HepG2 (cell line): ENCODE measurements around the gene MACROD2. TPM values are rescaled to one million over a fixed set of nuclear protein-coding genes. Genes with fewer than 3 reads are reported as not detected.

Experiments used
- ESRRA ChIP-seq: sonication (generic); formaldehyde crosslinking; IDR thresholded peaks from 2 replicates; pipeline ENCODE4 v1.5.1; 2020; ENCODE audit warnings: mild to moderate bottlenecking, low read depth, missing genetic modification reagents
- ETS1 ChIP-seq: sonication (generic); formaldehyde crosslinking; IDR thresholded peaks from 2 replicates; pipeline ENCODE4 v1.4.0; 2020; ENCODE audit warnings: missing genetic modification reagents
- FIP1L1 ChIP-seq: fragments of 200-400 bp; formaldehyde crosslinking; IDR thresholded peaks from 2 replicates; pipeline ENCODE4 v1.6.1; 2018; ENCODE audit warnings: low read depth, mild to moderate bottlenecking, low read length, moderate library complexity, borderline replicate concordance; ENCODE audit not compliant: insufficient read depth
- FOXK2 ChIP-seq: fragments of 450-650 bp; IDR thresholded peaks from 2 replicates; pipeline ENCODE4 v1.6.1; 2016
- HDAC2 ChIP-seq: sonication (generic); formaldehyde crosslinking; IDR thresholded peaks from 2 replicates; pipeline ENCODE4 v1.4.0; 2020; ENCODE audit warnings: missing genetic modification reagents
- HDAC6 ChIP-seq: fragments of 200-600 bp; sonication (generic); IDR thresholded peaks from 2 replicates; pipeline ENCODE4 v1.7.0; 2017; ENCODE audit warnings: mild to moderate bottlenecking, antibody characterized with exemption, low read length, low read depth
- ISL2 ChIP-seq: sonication (generic); formaldehyde crosslinking; IDR thresholded peaks from 2 replicates; pipeline ENCODE4 v1.5.0; 2020; ENCODE audit warnings: missing genetic modification reagents
- KLF9 ChIP-seq: IDR thresholded peaks from 2 replicates; pipeline ENCODE4 v1.6.1; 2016; ENCODE audit warnings: low read depth
- MED1 ChIP-seq: sonication (generic); formaldehyde crosslinking; IDR thresholded peaks from 2 replicates; pipeline ENCODE4 v1.4.0; 2020; ENCODE audit warnings: missing genetic modification reagents
- NR2F2 ChIP-seq: IDR thresholded peaks from 2 replicates; pipeline ENCODE4 v1.6.1; 2012; ENCODE audit warnings: low read depth, inconsistent platforms, borderline replicate concordance
- POLR2A ChIP-seq, 2 experiments: IDR thresholded peaks; 2 replicates each; pipeline ENCODE4 v1.6.1; 2011; ENCODE audit warnings: low read depth in 2 of 2, low read length in 2 of 2, mild to moderate bottlenecking in 1 of 2, moderate library complexity in 1 of 2; ENCODE audit not compliant: insufficient read depth in 1 of 2
- RFX1 ChIP-seq: fragments of 450-650 bp; IDR thresholded peaks from 2 replicates; pipeline ENCODE4 v1.6.1; 2017
- SAFB2 ChIP-seq: sonication (generic); formaldehyde crosslinking; IDR thresholded peaks from 2 replicates; pipeline ENCODE4 v1.5.1; 2020; ENCODE audit warnings: missing genetic modification reagents, low read depth, mild to moderate bottlenecking, borderline replicate concordance
- TAF15 ChIP-seq: fragments of 200-400 bp; formaldehyde crosslinking; IDR thresholded peaks from one replicate; pipeline ENCODE4 v1.6.1; 2018; ENCODE audit warnings: mild to moderate bottlenecking, low read depth, low read length; ENCODE audit not compliant: poor library complexity, severe bottlenecking
- TMF1 ChIP-seq: sonication (generic); formaldehyde crosslinking; IDR thresholded peaks from 2 replicates; pipeline ENCODE4 v1.8.1; 2022; ENCODE audit warnings: low read depth, missing genetic modification reagents
- TOE1 ChIP-seq: sonication (generic); formaldehyde crosslinking; IDR thresholded peaks from 2 replicates; pipeline ENCODE4 v1.4.0; 2020; ENCODE audit warnings: mild to moderate bottlenecking, missing genetic modification reagents
- ZBTB20 ChIP-seq: sonication (generic); formaldehyde crosslinking; IDR thresholded peaks from 2 replicates; pipeline ENCODE4 v1.8.1; 2023; ENCODE audit warnings: missing genetic modification reagents, low read depth, mild to moderate bottlenecking, borderline replicate concordance
- ZBTB3 ChIP-seq: sonication (generic); formaldehyde crosslinking; IDR thresholded peaks from 2 replicates; pipeline ENCODE4 v1.4.0; 2020; ENCODE audit warnings: low read depth, mild to moderate bottlenecking, moderate library complexity, missing genetic modification reagents, borderline replicate concordance
- ZMYM2 ChIP-seq: sonication (generic); formaldehyde crosslinking; IDR thresholded peaks from 2 replicates; pipeline ENCODE4 v1.8.0; 2022; ENCODE audit warnings: mild to moderate bottlenecking, missing genetic modification reagents
- ZNF335 ChIP-seq: sonication (generic); formaldehyde crosslinking; IDR thresholded peaks from 2 replicates; pipeline ENCODE4 v1.4.0; 2020; ENCODE audit warnings: missing genetic modification reagents
- ZNF350 ChIP-seq: sonication (generic); formaldehyde crosslinking; IDR thresholded peaks from 2 replicates; pipeline ENCODE4 v1.4.0; 2020; ENCODE audit warnings: mild to moderate bottlenecking, low read depth, missing genetic modification reagents, borderline replicate concordance
- ZNF441 ChIP-seq: sonication (generic); formaldehyde crosslinking; IDR thresholded peaks from 2 replicates; pipeline ENCODE4 v1.7.0; 2021; ENCODE audit warnings: missing genetic modification reagents, borderline replicate concordance
- ZNF460 ChIP-seq: sonication (generic); formaldehyde crosslinking; IDR thresholded peaks from 2 replicates; pipeline ENCODE4 v1.5.1; 2020; ENCODE audit warnings: missing genetic modification reagents, mild to moderate bottlenecking, borderline replicate concordance
- ZNF512 ChIP-seq: sonication (generic); formaldehyde crosslinking; IDR thresholded peaks from 2 replicates; pipeline ENCODE4 v1.4.0; 2020; ENCODE audit warnings: mild to moderate bottlenecking, missing genetic modification reagents
- ZNF616 ChIP-seq: sonication (generic); formaldehyde crosslinking; IDR thresholded peaks from 2 replicates; pipeline ENCODE4 v1.5.0; 2020; ENCODE audit warnings: low read depth, mild to moderate bottlenecking, missing genetic modification reagents
- ZNF772 ChIP-seq: sonication (generic); formaldehyde crosslinking; IDR thresholded peaks from 2 replicates; pipeline ENCODE4 v1.5.0; 2020; ENCODE audit warnings: mild to moderate bottlenecking, missing genetic modification reagents
- ZNF775 ChIP-seq: sonication (generic); formaldehyde crosslinking; IDR thresholded peaks from 2 replicates; pipeline ENCODE4 v1.4.0; 2020; ENCODE audit warnings: missing genetic modification reagents, mild to moderate bottlenecking, moderate library complexity, borderline replicate concordance
- ZNF780A ChIP-seq: sonication (generic); formaldehyde crosslinking; IDR thresholded peaks from 2 replicates; pipeline ENCODE4 v1.8.0; 2022; ENCODE audit warnings: mild to moderate bottlenecking, missing genetic modification reagents, moderate library complexity
- polyA plus RNA-seq, 8 experiments: library from polyadenylated mRNA; depleted of rRNA in 3 of 8; stranded (reverse) in 7 of 8; unstranded in 1 of 8; fragments of >200 nt; fragmentation: Illumina TruSeq in 4 of 8; extraction: Trizol in 4 of 8; gene quantifications; 2 replicates each; pipeline versions ENCODE4 v1.2.1 to v1.2.3, GENCODE V29; 2011 to 2016; ENCODE audit warnings: low read depth in 4 of 8, missing spikeins in 1 of 8, mixed read lengths in 1 of 8; ENCODE audit not compliant: insufficient read depth in 1 of 8
- total RNA-seq, 5 experiments: library from RNA; depleted of rRNA; stranded (reverse); fragments of >200 nt; fragmentation: Illumina TruSeq; extraction: Trizol; gene quantifications; 2 replicates each; pipeline ENCODE4 v1.2.3, GENCODE V29; 2016; ENCODE audit warnings: low read depth in 1 of 5
- TF ChIP-seq, protein P1 (sequence below): sonication (generic); formaldehyde crosslinking; IDR thresholded peaks from 2 replicates; pipeline ENCODE4 v1.4.0; 2020; ENCODE audit warnings: mild to moderate bottlenecking, low read depth, missing genetic modification reagents

Gene MACROD2
- total and polyA plus RNA-seq, 2 of the 13 experiments (the other 11 are each of a cell fraction or from before 2014, with no cell fraction given): 0.13 to 0.51 TPM

DNA sequence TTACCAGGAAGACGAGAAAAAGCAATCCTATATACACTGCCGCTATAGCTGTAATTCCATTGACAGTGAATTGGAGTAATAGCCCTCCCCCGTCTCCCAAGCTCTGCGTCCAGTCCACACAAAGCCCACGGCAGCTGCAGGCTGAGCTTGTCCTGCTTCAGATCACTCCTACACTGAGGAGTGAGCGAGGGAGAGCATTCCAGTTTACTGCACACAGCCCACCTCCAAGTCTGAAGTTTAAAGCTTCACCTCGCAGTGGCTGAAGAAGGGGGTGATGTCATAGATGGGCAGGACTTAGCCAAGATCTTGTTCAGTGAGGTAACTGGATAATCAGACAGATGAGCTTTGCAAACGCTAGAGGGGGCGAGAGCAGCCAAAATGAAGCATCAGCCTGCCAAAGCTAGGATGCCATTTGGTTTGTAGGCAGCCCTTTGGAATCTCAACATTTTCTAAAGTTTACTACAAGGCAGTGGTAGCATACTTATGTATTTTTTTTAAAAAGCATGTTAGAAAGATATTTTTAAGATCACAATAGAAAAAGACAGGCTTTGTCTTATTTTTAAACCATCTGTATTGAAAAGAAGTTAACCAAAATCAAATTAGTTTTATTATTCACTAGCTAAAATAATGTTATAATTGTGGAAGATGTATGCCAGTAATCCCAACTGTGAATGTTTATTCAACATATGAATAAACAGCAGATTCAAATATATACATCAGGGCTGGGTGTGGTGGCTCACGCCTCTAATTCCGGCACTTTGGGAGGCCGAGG, 342.3 kb downstream of the MACROD2 start, which contains the start of gene FLRT3 (continued):
- TF ChIP-seq ESRRA: no peak
- peak; percentile 71; the same call in 1 of the 2 replicates for TF ChIP-seq ZNF441 (CRISPR knock-in tag)
- TF ChIP-seq RFX1: no peak
- no peak for TF ChIP-seq ETS1 (CRISPR knock-in tag)
- no peak for TF ChIP-seq HDAC6
- no peak for TF ChIP-seq ZBTB3 (CRISPR knock-in tag)
- TF ChIP-seq TAF15: no peak
- no peak for TF ChIP-seq ZNF780A (CRISPR knock-in tag)
- no peak for TF ChIP-seq KLF9 (CRISPR knock-in tag)
- no peak for TF ChIP-seq ZNF512
- no peak for TF ChIP-seq NR2F2
- no peak for TF ChIP-seq FOXK2
- no peak for TF ChIP-seq ZNF460
- peak in 1 of 2 experiments; percentile 83; a peak in 3 of 4 replicates for TF ChIP-seq POLR2A (IDR thresholded peaks at IDR 0.05; ENCODE audit: insufficient read depth in 1 of 2, low read depth in 2 of 2, low read length in 2 of 2)
- no peak for TF ChIP-seq ZMYM2 (CRISPR knock-in tag)
- TF ChIP-seq ZNF350: peak; percentile 3; the same call in 1 of the 2 replicates
- TF ChIP-seq TOE1 (CRISPR knock-in tag): no peak
- TF ChIP-seq HDAC2 (CRISPR knock-in tag): no peak
- no peak for TF ChIP-seq TMF1 (CRISPR knock-in tag)
- TF ChIP-seq ZNF335 (CRISPR knock-in tag): 0 out of 2 replicates have a peak, but pooled peaks have one; percentile 44
- TF ChIP-seq MED1 (CRISPR knock-in tag): no peak; the same call in 1 of the 2 replicates
- TF ChIP-seq, protein P1, sequence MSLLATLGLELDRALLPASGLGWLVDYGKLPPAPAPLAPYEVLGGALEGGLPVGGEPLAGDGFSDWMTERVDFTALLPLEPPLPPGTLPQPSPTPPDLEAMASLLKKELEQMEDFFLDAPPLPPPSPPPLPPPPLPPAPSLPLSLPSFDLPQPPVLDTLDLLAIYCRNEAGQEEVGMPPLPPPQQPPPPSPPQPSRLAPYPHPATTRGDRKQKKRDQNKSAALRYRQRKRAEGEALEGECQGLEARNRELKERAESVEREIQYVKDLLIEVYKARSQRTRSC (CRISPR knock-in tag): no peak
- no peak for TF ChIP-seq ZNF616 (CRISPR knock-in tag)
- no peak for TF ChIP-seq SAFB2 (CRISPR knock-in tag)
- TF ChIP-seq ZNF772: 0 out of 2 replicates have a peak, but pooled peaks have one; percentile 20
- no peak for TF ChIP-seq ZNF775 (CRISPR knock-in tag)
- TF ChIP-seq ZBTB20 (CRISPR knock-in tag): no peak
- TF ChIP-seq FIP1L1: no peak
- TF ChIP-seq ISL2: no peak; the same call in 1 of the 2 replicates
